ENCODE measurements around the gene PACSIN2. TPM values are rescaled to one million over a fixed set of nuclear protein-coding genes. Genes with fewer than 3 reads are reported as not detected.
"Not testable (repeated sequence)": the region's sequence is repeated elsewhere in the genome, so short reads cannot be mapped to it uniquely, and the experiment has no call there.

Gene PACSIN2
- total and polyA plus RNA-seq, 5 donors = 40.4 to 85.6 (median 69.4) TPM

- 82% methylated on average over 5 of the region's 5 CpGs for WGBS
- no peak for ATAC-seq
Observed at GRCh38 chr22:42973536-42973881, 41.4 kb downstream of the PACSIN2 start.

GRCh38 chr22:42972649-42973535, 42.1 kb downstream of the PACSIN2 start:
- no peaks in the 10 kb centered on the region for H3K27me3 ChIP-seq (ENCODE audit: control insufficient read depth, insufficient read depth)
- ATAC-seq = no peak
- H3K4me1 ChIP-seq (ENCODE audit: control insufficient read depth, insufficient read depth, low read length) = peaks cover 23% of the 10 kb centered on the region
- WGBS = 80% methylated on average over 10 of the region's 10 CpGs
- intact Hi-C loops (cut with DNase I) = no loop called here
- no peaks in the 10 kb centered on the region for H3K9me3 ChIP-seq (ENCODE audit: control insufficient read depth, low read length)
- no peak overlapping the region for H3K27ac ChIP-seq (ENCODE audit: low read length)
- no peak for DNase-seq
- H3K4me3 ChIP-seq (ENCODE audit: low read length) = no peak overlapping the region

More at GRCh38 chr22:42973536-42973881, 41.4 kb downstream of the PACSIN2 start:
- Histone ChIP-seq H3K27me3 (ENCODE audit: control insufficient read depth, insufficient read depth) (no peaks in the 10 kb centered on the region), H3K4me3 (ENCODE audit: low read length) (no peak overlapping the region), H3K9me3 (ENCODE audit: control insufficient read depth, low read length) (no peaks in the 10 kb centered on the region), H3K27ac (ENCODE audit: low read length) (no peak overlapping the region), H3K4me1 (ENCODE audit: control insufficient read depth, insufficient read depth, low read length) (peaks cover 26% of the 10 kb centered on the region)
- intact Hi-C loops (cut with DNase I) = no loop called here
- DNase-seq = peak in 1 of 3 donors; percentile 19

- peaks cover 26% of the 10 kb centered on the region for H3K4me1 ChIP-seq (ENCODE audit: control insufficient read depth, insufficient read depth, low read length)
- H3K27me3 ChIP-seq (ENCODE audit: control insufficient read depth, insufficient read depth); H3K27ac ChIP-seq (ENCODE audit: low read length); ATAC-seq; H3K4me3 ChIP-seq (ENCODE audit: low read length); intact Hi-C loops (cut with DNase I); H3K9me3 ChIP-seq (ENCODE audit: control insufficient read depth, low read length): not testable (repeated sequence)
- 95% methylated on average over 25 of the region's 25 CpGs for WGBS
- DNase-seq = peak in 1 of 3 donors; percentile 43
Observed at GRCh38 chr22:42971473-42971860, 43.5 kb downstream of the PACSIN2 start.

- Histone ChIP-seq H3K27ac (ENCODE audit: low read length) (no peak overlapping the region), H3K27me3 (ENCODE audit: control insufficient read depth, insufficient read depth) (no peaks in the 10 kb centered on the region), H3K4me1 (ENCODE audit: control insufficient read depth, insufficient read depth, low read length) (peaks cover 20% of the 10 kb centered on the region), H3K9me3 (ENCODE audit: control insufficient read depth, low read length) (no peaks in the 10 kb centered on the region), H3K4me3 (ENCODE audit: low read length) (no peak overlapping the region)
- DNase-seq (no peak), ATAC-seq (no peak)
- intact Hi-C loops (cut with DNase I) = no loop called here
- WGBS = 92% methylated on average over 5 of the region's 5 CpGs
Observed at GRCh38 chr22:42970029-42970428, 44.9 kb downstream of the PACSIN2 start.

GRCh38 chr22:42969348-42969975, 45.5 kb downstream of the PACSIN2 start:
- ATAC-seq = no peak
- no peak overlapping the region for H3K4me3 ChIP-seq (ENCODE audit: low read length)
- peaks cover 17% of the 10 kb centered on the region for H3K4me1 ChIP-seq (ENCODE audit: control insufficient read depth, insufficient read depth, low read length)

GRCh38 chr22:42967933-42968332, 47.0 kb downstream of the PACSIN2 start:
- ATAC-seq (peak; percentile 72 to 82), DNase-seq (peak; percentile 60 to 87 (median 84))
- Histone ChIP-seq H3K4me3 (ENCODE audit: low read length) (no peak overlapping the region), H3K27me3 (ENCODE audit: control insufficient read depth, insufficient read depth) (no peaks in the 10 kb centered on the region), H3K27ac (ENCODE audit: low read length) (no peak overlapping the region), H3K9me3 (ENCODE audit: control insufficient read depth, low read length) (no peaks in the 10 kb centered on the region), H3K4me1 (ENCODE audit: control insufficient read depth, insufficient read depth, low read length) (peaks cover 13% of the 10 kb centered on the region)
- WGBS = 58% methylated on average over 8 of the region's 8 CpGs
- intact Hi-C loops (cut with DNase I) = no loop called here

More at GRCh38 chr22:42969348-42969975, 45.5 kb downstream of the PACSIN2 start:
- WGBS = 84% methylated on average over 12 of the region's 12 CpGs
- H3K9me3 ChIP-seq (ENCODE audit: control insufficient read depth, low read length) = no peaks in the 10 kb centered on the region
- no peak for DNase-seq
- H3K27me3 ChIP-seq (ENCODE audit: control insufficient read depth, insufficient read depth) = no peaks in the 10 kb centered on the region
- intact Hi-C loops (cut with DNase I) = no loop called here
- no peak overlapping the region for H3K27ac ChIP-seq (ENCODE audit: low read length)

GRCh38 chr22:42967005-42967404, 47.9 kb downstream of the PACSIN2 start:
- H3K9me3 ChIP-seq (ENCODE audit: control insufficient read depth, low read length) = no peaks in the 10 kb centered on the region
- intact Hi-C loops (cut with DNase I) = no loop called here
- WGBS = 85% methylated on average over 8 of the region's 8 CpGs
- no peak for DNase-seq
- H3K4me1 ChIP-seq (ENCODE audit: control insufficient read depth, insufficient read depth, low read length) = peaks cover 16% of the 10 kb centered on the region
- H3K4me3 ChIP-seq (ENCODE audit: low read length) = no peak overlapping the region
- H3K27me3 ChIP-seq (ENCODE audit: control insufficient read depth, insufficient read depth) = no peaks in the 10 kb centered on the region
- ATAC-seq = no peak
- H3K27ac ChIP-seq (ENCODE audit: low read length) = peak overlapping the region; percentile 46

- 56% methylated on average over 1 of the region's 1 CpG for WGBS
- intact Hi-C loops (cut with DNase I) = no loop called here
- DNase-seq (no peak), ATAC-seq (no peak)
- Histone ChIP-seq H3K9me3 (ENCODE audit: control insufficient read depth, low read length) (no peaks in the 10 kb centered on the region), H3K4me1 (ENCODE audit: control insufficient read depth, insufficient read depth, low read length) (peaks cover 18% of the 10 kb centered on the region), H3K27me3 (ENCODE audit: control insufficient read depth, insufficient read depth) (no peaks in the 10 kb centered on the region), H3K4me3 (ENCODE audit: low read length) (no peak overlapping the region), H3K27ac (ENCODE audit: low read length) (no peak overlapping the region)
Observed at GRCh38 chr22:42966497-42966896, 48.5 kb downstream of the PACSIN2 start.

GRCh38 chr22:42964994-42965699, 49.8 kb downstream of the PACSIN2 start:
- H3K27me3 ChIP-seq (ENCODE audit: control insufficient read depth, insufficient read depth) = no peaks in the 10 kb centered on the region
- intact Hi-C loops (cut with DNase I) = no loop called here
- H3K9me3 ChIP-seq (ENCODE audit: control insufficient read depth, low read length) = no peaks in the 10 kb centered on the region
- H3K27ac ChIP-seq (ENCODE audit: low read length) = no peak overlapping the region
- WGBS = 70% methylated on average over 6 of the region's 6 CpGs
- ATAC-seq (no peak), DNase-seq (no peak)
- peaks cover 20% of the 10 kb centered on the region for H3K4me1 ChIP-seq (ENCODE audit: control insufficient read depth, insufficient read depth, low read length)
- no peak overlapping the region for H3K4me3 ChIP-seq (ENCODE audit: low read length)

- Histone ChIP-seq H3K27ac (ENCODE audit: low read length) (no peak overlapping the region), H3K4me3 (ENCODE audit: low read length) (no peak overlapping the region), H3K9me3 (ENCODE audit: control insufficient read depth, low read length) (no peaks in the 10 kb centered on the region), H3K27me3 (ENCODE audit: control insufficient read depth, insufficient read depth) (no peaks in the 10 kb centered on the region), H3K4me1 (ENCODE audit: control insufficient read depth, insufficient read depth, low read length) (peaks cover 18% of the 10 kb centered on the region)
- 77% methylated on average over 9 of the region's 9 CpGs for WGBS
- ATAC-seq (no peak), DNase-seq (peak in 1 of 3 donors; percentile 48)
- intact Hi-C loops (cut with DNase I) = no loop called here
Observed at GRCh38 chr22:42963231-42963595, 51.7 kb downstream of the PACSIN2 start.

All from right cardiac atrium (tissue), 5 donors.